Measurements from ENCODE around the gene TMEM163.

- TF ChIP-seq, protein P1, sequence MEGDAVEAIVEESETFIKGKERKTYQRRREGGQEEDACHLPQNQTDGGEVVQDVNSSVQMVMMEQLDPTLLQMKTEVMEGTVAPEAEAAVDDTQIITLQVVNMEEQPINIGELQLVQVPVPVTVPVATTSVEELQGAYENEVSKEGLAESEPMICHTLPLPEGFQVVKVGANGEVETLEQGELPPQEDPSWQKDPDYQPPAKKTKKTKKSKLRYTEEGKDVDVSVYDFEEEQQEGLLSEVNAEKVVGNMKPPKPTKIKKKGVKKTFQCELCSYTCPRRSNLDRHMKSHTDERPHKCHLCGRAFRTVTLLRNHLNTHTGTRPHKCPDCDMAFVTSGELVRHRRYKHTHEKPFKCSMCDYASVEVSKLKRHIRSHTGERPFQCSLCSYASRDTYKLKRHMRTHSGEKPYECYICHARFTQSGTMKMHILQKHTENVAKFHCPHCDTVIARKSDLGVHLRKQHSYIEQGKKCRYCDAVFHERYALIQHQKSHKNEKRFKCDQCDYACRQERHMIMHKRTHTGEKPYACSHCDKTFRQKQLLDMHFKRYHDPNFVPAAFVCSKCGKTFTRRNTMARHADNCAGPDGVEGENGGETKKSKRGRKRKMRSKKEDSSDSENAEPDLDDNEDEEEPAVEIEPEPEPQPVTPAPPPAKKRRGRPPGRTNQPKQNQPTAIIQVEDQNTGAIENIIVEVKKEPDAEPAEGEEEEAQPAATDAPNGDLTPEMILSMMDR (IDR thresholded peaks at IDR 0.05; ENCODE audit: insufficient read depth, low read depth, low read length) = no peak
- no peak for TF ChIP-seq EZH2 (IDR thresholded peaks at IDR 0.05; ENCODE audit: insufficient read depth, low read length)
These were observed 93.5 kb downstream of the TMEM163 start for GRCh38 chr2:134625311-134625710.

Data from astrocyte (in vitro differentiated cells and primary cell).